DMS79 treated with DMSO at 0.1 percent for 48 hours (cell line): ENCODE data around the gene PRIMPOL.
"Not testable (repeated sequence)": the region's sequence is repeated elsewhere in the genome, so short reads cannot be mapped to it uniquely, and the experiment has no call there.

Experiments used
- DNase-seq: peaks from one replicate; lab custom pipeline; 2025; lab: John Stamatoyannopoulos, UW

PRIMPOL gene

GRCh38 chr4:184649026-184649970 is at the start of gene PRIMPOL, which contains the start of gene CASP3:
Gene PRIMPOL (plus strand): TSS chr4:184649738. CDS start chr4:184657141, 7,403 bp downstream.
Gene CASP3 (minus strand): TSS chr4:184649447. CDS start chr4:184638453, 10,994 bp downstream.
- DNase-seq: peak; percentile 57

GRCh38 chr4:184600982-184601381 is 48.6 kb upstream of the PRIMPOL start:
- not testable (repeated sequence) for DNase-seq

GRCh38 chr4:184602857-184603256 is 46.7 kb upstream of the PRIMPOL start:
- not testable (repeated sequence) for DNase-seq

GRCh38 chr4:184607429-184607828 is 42.1 kb upstream of the PRIMPOL start:
- DNase-seq: not testable (repeated sequence)

GRCh38 chr4:184612074-184612473 is 37.5 kb upstream of the PRIMPOL start:
- DNase-seq: no peak

GRCh38 chr4:184613405-184613804 is 36.1 kb upstream of the PRIMPOL start:
- no peak for DNase-seq

GRCh38 chr4:184614509-184614908 is 35.0 kb upstream of the PRIMPOL start:
- no peak for DNase-seq

- DNase-seq: not testable (repeated sequence)
Observed at GRCh38 chr4:184616168-184616567, 33.4 kb upstream of the PRIMPOL start.

GRCh38 chr4:184616633-184617551 is 32.6 kb upstream of the PRIMPOL start:
- no peak for DNase-seq

- DNase-seq: no peak
Observed at GRCh38 chr4:184617600-184618196, 31.8 kb upstream of the PRIMPOL start.

- no peak for DNase-seq
Observed at GRCh38 chr4:184620212-184620867, 29.2 kb upstream of the PRIMPOL start.

GRCh38 chr4:184621518-184621917 is 28.0 kb upstream of the PRIMPOL start:
- DNase-seq: no peak

GRCh38 chr4:184624504-184624903 is 25.0 kb upstream of the PRIMPOL start:
- not testable (repeated sequence) for DNase-seq

- no peak for DNase-seq
Observed at GRCh38 chr4:184624972-184625554, 24.5 kb upstream of the PRIMPOL start.

GRCh38 chr4:184625783-184626596 is 23.5 kb upstream of the PRIMPOL start:
- not testable (repeated sequence) for DNase-seq

- DNase-seq: no peak
Observed at GRCh38 chr4:184628103-184628502, 21.4 kb upstream of the PRIMPOL start.

- DNase-seq: no peak
Observed at GRCh38 chr4:184632842-184633241, 16.7 kb upstream of the PRIMPOL start.

- no peak for DNase-seq
Observed at GRCh38 chr4:184635381-184635780, 14.2 kb upstream of the PRIMPOL start.

GRCh38 chr4:184636144-184636543 is 13.4 kb upstream of the PRIMPOL start:
- DNase-seq: no peak

- no peak for DNase-seq
Observed at GRCh38 chr4:184636897-184637296, 12.6 kb upstream of the PRIMPOL start.
